Measurements from ENCODE around the gene ASPG.

DNA sequence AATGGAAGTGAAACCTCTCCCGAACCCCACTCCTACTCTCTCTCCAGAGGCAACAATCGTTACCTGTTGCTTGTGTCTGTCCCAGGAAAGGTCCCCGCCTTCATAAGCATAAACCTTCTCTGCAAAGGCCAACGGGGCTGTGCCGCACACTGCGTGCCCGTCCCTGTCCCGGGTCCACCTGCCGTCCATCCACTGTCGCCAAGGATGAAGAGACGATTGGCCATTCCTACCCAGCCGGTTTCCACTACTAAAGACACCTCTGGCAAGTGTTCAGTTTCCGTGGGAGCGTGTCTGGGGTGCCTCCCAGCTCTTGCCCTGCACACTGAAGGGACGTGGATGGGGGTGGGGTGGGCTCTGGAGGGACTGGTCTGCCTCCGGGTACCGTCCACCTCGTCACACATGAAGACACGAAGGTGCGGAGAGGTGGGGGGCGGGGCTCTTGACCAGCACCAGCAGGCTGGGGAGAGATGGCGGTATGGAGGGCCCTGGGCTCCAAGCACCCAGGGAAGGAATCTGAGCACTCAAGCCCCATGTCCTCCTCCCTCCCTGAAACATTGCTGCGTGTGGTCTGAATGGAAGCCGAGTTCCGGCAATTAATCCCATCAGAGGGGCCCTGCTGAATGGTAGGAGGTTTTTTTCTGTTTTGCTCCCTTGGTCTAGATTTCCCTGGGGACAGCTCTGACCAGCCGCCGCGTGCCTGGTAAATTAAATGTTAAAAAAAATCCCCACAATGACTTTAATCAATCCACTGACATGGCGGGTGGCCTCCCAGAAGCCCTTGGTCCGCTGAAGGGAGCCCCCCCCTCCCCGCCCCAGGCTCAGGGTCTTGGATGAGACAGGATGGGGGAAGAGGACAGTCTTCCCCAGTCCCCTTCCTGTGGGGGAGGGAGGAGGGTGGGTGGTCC is 48.8 kb downstream of the ASPG start:
- TF ChIP-seq, protein P1, sequence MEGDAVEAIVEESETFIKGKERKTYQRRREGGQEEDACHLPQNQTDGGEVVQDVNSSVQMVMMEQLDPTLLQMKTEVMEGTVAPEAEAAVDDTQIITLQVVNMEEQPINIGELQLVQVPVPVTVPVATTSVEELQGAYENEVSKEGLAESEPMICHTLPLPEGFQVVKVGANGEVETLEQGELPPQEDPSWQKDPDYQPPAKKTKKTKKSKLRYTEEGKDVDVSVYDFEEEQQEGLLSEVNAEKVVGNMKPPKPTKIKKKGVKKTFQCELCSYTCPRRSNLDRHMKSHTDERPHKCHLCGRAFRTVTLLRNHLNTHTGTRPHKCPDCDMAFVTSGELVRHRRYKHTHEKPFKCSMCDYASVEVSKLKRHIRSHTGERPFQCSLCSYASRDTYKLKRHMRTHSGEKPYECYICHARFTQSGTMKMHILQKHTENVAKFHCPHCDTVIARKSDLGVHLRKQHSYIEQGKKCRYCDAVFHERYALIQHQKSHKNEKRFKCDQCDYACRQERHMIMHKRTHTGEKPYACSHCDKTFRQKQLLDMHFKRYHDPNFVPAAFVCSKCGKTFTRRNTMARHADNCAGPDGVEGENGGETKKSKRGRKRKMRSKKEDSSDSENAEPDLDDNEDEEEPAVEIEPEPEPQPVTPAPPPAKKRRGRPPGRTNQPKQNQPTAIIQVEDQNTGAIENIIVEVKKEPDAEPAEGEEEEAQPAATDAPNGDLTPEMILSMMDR (IDR thresholded peaks at IDR 0.05) = no peak
- TF ChIP-seq, protein P2, sequence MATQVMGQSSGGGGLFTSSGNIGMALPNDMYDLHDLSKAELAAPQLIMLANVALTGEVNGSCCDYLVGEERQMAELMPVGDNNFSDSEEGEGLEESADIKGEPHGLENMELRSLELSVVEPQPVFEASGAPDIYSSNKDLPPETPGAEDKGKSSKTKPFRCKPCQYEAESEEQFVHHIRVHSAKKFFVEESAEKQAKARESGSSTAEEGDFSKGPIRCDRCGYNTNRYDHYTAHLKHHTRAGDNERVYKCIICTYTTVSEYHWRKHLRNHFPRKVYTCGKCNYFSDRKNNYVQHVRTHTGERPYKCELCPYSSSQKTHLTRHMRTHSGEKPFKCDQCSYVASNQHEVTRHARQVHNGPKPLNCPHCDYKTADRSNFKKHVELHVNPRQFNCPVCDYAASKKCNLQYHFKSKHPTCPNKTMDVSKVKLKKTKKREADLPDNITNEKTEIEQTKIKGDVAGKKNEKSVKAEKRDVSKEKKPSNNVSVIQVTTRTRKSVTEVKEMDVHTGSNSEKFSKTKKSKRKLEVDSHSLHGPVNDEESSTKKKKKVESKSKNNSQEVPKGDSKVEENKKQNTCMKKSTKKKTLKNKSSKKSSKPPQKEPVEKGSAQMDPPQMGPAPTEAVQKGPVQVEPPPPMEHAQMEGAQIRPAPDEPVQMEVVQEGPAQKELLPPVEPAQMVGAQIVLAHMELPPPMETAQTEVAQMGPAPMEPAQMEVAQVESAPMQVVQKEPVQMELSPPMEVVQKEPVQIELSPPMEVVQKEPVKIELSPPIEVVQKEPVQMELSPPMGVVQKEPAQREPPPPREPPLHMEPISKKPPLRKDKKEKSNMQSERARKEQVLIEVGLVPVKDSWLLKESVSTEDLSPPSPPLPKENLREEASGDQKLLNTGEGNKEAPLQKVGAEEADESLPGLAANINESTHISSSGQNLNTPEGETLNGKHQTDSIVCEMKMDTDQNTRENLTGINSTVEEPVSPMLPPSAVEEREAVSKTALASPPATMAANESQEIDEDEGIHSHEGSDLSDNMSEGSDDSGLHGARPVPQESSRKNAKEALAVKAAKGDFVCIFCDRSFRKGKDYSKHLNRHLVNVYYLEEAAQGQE (IDR thresholded peaks at IDR 0.05; ENCODE audit: insufficient read depth in 1 of 2, low read depth in 2 of 2, low read length in 1 of 2) = no peak
- TF ChIP-seq POLR2AphosphoS5 (IDR thresholded peaks at IDR 0.05; ENCODE audit: low read depth, low read length) = no peak
- TF ChIP-seq TCF7L2 (IDR thresholded peaks at IDR 0.05; ENCODE audit: low read depth, low read length) = no peak
- TF ChIP-seq SIN3A (IDR thresholded peaks at IDR 0.05; ENCODE audit: borderline replicate concordance, insufficient read depth, low read depth, low read length) = no peak

Data from Panc1 (cell line).